Stimulated activated CD8-positive, alpha-beta memory T cell treated with anti-CD3 and anti-CD28 coated beads, Interleukin-4, amount 100 ng/mL, for 4 hours (primary cell): Measurements from ENCODE around the gene AMOT.

Experiments
- DNase-seq, 2 donors: peaks; one replicate each; pipeline ENCODE4 v3.0.0-alpha.2; 2020; ENCODE audit warnings: low read depth in 2 of 2, low spot score in 1 of 2

AMOT gene

DNA sequence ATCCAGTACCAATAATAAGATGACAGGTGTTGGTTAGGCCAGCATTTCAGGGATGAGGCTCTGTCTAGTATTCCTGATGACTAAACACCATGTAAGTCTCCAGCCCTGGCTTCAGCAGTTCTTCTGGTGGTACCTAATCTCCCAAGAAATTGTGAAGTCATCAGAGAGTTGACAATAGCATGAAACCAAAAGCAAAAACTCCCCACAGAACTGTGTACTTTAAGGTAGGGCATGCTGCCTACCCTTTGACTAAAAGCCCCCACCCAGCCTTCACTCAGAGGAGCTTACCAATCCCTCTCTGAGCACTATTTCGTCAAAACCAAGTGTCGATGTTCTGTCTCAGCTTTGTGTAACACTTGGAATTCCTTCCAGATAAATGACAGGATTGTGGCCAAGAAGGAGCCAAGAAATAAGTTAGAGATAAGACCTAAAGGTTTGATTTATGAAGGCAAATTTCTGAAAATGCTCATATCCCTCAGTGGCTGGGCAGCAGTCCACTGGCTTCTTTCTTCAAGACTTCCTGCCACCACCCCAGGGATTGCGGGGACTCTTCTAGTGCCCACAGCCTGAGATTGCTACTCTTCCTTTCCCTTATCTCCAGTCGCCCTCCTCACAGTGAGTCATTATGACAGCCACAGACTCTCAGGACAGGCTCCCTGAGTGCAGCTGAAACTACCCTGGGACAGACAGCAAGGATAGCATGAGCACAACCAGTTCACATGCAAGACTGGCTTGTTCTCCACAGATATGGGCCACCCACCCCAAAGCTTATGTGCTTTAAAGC is 93.6 kb downstream of the AMOT start:
- no peak for DNase-seq

DNA sequence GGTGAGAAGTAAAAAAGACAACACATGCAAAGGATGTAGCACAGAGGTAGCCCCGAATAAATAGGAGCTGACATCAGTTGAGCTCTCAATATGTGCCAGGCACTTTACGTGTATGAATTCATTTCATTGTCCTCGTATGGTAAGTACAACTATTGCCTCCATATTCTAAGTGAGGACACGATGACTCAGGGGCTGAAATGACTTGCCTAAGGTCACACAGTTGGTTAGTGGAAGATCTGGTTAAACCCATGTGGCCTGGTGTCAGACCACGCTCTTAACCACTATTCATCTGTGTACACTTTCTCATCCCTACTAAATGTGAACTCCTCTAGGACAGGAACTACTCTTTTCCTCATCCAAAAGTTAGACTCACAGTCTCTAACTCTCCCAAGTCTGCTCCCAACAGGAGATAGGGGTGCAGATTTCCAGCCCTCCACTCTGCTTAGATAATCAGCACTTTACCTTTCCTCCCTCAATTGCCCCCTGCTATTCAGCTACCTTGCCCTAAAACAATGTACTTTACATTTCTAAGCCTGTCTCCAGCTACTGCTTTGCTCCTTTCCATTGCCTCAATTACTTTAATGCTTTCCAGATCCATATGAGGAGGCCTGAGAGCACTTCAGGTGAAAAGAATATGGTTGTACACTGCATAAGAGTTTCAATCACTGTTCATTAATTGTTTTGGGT is 102.1 kb downstream of the AMOT start:
- DNase-seq = no peak

DNA sequence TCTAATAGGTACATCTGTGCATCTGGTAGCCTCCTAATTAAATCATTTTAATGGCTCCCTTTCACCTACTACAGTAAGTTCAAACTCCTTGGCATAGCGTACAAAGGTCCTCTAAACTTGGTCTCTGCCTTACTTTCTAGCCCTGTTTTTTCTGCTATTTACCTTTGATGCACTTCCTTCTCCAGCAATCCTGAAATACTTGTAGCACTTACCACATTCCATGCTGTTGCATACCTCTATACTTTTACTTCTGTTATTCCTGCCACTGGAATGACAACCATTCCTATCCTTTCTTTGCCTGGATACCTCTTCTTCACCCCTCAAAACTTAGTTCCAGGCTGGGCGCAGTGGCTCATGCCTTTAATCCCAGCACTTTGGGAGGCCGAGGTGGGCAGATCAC is 104.3 kb downstream of the AMOT start:
- DNase-seq = no peak

DNA sequence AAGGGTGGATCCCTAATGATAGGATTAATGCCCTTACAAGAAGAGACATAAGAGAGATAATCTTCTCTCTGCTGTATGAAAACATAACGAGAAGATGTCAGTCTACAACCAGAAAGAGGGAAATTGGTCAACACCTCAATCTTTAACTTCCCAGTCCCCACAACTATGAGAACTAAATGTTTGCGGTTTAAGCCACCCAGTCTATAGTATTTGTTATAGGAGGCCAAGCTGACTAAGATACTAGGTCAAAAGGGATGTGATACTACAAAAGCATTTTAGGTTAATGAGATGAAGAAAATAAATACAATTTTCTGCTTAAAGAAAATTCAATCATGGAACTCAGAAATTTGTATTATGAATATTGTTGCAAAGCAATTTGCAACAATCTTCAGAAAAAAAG is 105.5 kb downstream of the AMOT start:
- no peak for DNase-seq

DNA sequence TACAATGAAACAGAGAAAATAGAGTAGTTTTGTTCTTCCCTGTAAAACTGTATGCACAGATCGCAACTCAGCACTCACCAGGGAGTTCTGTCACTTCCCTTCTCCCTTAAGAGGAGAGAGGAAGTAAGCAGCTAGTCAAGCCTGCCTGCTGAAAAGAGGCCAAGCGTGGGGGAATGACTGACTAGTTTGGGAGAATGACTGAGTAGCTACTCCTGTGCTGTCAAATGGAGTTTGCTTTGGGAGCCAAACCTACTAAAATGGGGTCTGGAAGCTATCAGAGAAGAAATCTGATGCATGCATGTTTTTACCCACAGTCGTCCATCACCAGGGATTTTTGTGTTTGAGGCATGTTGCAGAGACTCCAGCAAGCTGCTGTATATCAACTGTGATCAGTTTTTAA is 106.3 kb downstream of the AMOT start:
- no peak for DNase-seq

DNA sequence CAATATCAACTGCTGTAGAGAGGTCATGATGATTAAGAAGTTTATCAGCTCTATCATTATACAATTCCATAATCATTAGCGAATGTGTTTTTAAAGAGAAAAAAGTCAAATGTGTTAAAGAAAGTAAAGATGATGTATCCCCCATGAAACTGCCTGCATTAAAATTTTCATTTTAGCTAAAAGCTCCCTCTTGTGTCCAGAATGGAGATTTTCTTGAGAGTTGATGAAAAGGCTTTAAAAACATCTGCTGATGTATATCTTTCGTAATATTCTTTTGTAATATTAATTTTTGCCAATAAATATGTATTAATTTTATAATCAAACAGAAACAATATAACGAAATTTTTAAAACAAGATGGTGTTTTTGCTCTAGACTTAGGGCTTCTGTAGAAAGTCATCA is 108.8 kb downstream of the AMOT start:
- DNase-seq = no peak
